ENCODE measurements around the gene TWF2.

Gene TWF2

DNA sequence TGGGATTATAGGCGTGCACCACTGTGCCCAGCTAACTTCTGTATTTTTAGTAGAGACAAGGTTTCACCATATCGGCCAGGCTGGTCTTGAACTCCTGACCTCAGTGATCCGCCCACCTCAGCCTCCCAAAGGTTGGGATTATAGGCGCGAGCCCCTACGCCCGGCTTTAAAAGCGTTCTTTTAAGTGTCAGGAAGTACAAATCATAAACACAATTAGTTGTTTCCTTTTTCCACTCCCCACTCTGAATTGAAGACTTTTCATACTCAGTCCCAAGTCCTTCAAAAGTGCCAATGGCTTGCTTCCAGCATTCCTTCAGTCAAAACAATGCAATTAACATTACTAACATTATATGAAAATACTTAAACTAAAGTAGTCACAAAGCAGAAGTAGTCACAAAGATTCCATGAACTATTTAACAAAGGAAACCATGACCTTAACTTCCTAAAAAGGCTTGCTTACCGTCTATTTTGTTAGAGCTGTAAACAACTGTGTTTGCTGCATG, 31.3 kb upstream of the TWF2 start:
- TF ChIP-seq, protein P1, sequence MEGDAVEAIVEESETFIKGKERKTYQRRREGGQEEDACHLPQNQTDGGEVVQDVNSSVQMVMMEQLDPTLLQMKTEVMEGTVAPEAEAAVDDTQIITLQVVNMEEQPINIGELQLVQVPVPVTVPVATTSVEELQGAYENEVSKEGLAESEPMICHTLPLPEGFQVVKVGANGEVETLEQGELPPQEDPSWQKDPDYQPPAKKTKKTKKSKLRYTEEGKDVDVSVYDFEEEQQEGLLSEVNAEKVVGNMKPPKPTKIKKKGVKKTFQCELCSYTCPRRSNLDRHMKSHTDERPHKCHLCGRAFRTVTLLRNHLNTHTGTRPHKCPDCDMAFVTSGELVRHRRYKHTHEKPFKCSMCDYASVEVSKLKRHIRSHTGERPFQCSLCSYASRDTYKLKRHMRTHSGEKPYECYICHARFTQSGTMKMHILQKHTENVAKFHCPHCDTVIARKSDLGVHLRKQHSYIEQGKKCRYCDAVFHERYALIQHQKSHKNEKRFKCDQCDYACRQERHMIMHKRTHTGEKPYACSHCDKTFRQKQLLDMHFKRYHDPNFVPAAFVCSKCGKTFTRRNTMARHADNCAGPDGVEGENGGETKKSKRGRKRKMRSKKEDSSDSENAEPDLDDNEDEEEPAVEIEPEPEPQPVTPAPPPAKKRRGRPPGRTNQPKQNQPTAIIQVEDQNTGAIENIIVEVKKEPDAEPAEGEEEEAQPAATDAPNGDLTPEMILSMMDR (IDR thresholded peaks at IDR 0.05; ENCODE audit: low read depth, low read length, missing control alignments), result no peak
- no peak for DNase-seq (ENCODE audit: low read depth)
- H3K4me3 ChIP-seq (ENCODE audit: low read depth, low read length), result no peak overlapping the region
- in situ Hi-C loops (cut with HindIII; ENCODE audit: low sequenced_read_pairs), result no loop called here

DNA sequence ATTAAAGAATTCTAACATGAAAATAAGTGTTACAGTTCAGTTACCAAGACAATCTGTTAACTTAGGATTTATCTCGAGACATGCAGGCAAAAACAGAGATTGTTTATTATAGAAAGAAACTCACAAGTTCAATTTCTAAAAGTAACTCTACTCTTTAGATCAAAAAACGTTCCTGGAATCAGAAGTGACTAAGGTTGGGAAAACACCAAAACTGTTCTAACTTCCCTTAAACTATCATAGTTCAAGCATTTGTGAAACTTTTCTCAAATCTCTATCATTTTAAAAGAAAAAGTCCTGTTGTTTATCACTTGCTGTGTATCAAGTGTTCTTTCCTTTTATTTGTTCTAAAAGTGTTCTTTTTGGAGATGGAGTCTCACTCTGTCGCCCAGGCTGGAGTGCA, 30.8 kb upstream of the TWF2 start:
- no peak for DNase-seq (ENCODE audit: low read depth)
- TF ChIP-seq, protein P1 (IDR thresholded peaks at IDR 0.05; ENCODE audit: low read depth, low read length, missing control alignments), result no peak
- no peak overlapping the region for H3K4me3 ChIP-seq (ENCODE audit: low read depth, low read length)
- in situ Hi-C loops (cut with HindIII; ENCODE audit: low sequenced_read_pairs), result no loop called here

DNA sequence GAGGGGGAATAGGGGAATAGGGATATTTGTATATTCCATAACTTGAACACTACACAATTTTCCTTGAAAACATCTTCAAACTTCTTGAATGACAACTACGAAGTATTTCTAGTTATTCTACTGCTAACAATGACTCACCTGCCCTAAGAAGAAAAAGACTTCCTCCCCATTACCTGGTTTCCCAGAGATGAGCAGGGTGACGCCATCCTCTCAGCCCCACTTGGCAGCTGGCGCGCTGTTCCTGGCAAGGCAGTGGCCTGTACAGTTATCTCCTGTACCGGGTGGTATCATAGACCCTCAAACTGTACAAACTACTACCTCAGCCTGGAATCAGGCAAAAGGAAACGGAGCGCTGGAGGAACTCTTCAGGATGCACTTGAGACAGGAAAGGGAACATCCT, 29.1 kb upstream of the TWF2 start:
- in situ Hi-C loops (cut with HindIII; ENCODE audit: low sequenced_read_pairs), result no loop called here
- no peak for DNase-seq (ENCODE audit: low read depth)
- TF ChIP-seq, protein P1 (IDR thresholded peaks at IDR 0.05; ENCODE audit: low read depth, low read length, missing control alignments), result no peak
- no peak overlapping the region for H3K4me3 ChIP-seq (ENCODE audit: low read depth, low read length)

DNA sequence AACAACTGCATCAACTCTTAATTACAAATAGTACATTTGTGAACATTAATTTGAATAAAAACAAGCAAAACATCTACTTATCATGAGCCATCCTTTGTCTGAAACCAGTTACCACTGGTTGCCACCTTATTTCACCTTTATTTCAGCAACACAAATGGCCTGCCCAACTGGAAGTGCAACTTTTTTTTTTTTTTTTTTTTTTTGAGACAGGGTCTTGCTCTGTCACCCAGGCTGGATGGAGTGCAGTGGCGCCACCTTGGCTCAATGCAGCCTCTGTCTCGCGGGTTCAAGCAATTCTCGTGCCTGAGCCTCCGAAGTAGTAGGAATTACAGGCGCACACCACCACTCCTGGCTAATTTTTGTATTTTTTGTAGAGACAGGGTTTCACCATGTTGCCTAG, 26.4 kb upstream of the TWF2 start:
- DNase-seq (ENCODE audit: low read depth), result no peak
- no peak overlapping the region for H3K4me3 ChIP-seq (ENCODE audit: low read depth, low read length)
- TF ChIP-seq, protein P1 (IDR thresholded peaks at IDR 0.05; ENCODE audit: low read depth, low read length, missing control alignments), result no peak
- in situ Hi-C loops (cut with HindIII; ENCODE audit: low sequenced_read_pairs), result no loop called here

DNA sequence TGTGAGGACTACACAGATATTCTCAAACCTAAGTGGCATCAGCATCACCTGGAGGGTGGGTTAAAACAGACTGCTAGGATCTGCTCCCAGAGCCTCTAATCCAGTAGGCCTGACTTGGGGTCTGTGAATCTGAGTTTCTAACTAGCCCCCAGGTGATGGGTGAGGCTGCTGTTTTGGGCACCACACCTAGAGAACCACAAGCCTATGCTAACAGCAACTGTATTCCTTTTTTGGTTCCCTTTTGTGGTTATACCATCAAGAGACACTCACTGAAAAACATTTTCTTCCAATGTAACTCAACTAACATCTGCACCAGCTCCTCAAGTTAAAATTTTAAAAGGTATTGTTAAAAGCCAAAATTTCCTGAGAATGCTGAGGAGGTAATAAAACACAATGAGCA, 23.5 kb upstream of the TWF2 start:
- in situ Hi-C loops (cut with HindIII; ENCODE audit: low sequenced_read_pairs), result no loop called here

DNA sequence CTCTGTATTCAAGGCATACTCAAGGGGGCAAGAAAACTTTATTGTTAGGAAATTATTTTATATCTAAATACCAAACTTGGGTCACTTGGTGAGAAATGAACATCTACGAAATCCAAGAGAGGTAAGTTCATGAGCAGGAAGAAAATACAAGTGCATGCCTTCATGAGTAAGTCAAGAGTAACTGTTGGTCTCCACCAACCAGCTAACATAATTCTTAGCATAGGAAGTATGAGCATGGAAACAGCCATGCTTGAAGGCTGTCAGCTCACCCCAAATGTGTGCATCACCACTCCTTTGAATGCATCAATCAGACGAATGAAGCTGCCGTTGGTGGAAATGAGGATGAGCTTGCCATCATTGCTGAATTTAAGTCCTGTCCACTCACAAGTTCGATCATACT, 20.5 kb upstream of the TWF2 start:
- in situ Hi-C loops (cut with HindIII; ENCODE audit: low sequenced_read_pairs), result no loop called here
- DNase-seq (ENCODE audit: low read depth), result no peak
- H3K4me3 ChIP-seq (ENCODE audit: low read depth, low read length), result no peak overlapping the region
- TF ChIP-seq, protein P1 (IDR thresholded peaks at IDR 0.05; ENCODE audit: low read depth, low read length, missing control alignments), result no peak

More for the DNA sequence above, 23.5 kb upstream of the TWF2 start:
- TF ChIP-seq, protein P1 (IDR thresholded peaks at IDR 0.05; ENCODE audit: low read depth, low read length, missing control alignments), result no peak
- H3K4me3 ChIP-seq (ENCODE audit: low read depth, low read length), result no peak overlapping the region
- no peak for DNase-seq (ENCODE audit: low read depth)

DNA sequence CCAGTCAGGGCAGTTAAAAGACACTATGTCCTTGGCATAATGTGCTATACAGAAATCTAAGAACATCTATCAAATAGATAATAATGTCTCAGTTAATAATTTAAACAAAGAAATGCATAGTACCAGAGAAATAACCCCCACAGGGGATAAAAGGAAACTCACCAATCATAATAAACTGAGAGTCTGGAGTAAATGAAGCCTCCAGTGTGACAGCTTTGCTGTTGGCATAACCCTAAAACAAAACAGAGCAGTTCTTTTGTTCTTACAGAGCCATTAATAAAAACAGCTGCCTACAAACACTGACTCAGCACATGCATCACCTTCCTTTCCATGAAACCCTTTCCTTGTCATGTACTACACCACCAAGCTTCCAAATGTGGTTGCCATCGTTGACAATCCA, 20.1 kb upstream of the TWF2 start:
- H3K4me3 ChIP-seq (ENCODE audit: low read depth, low read length), result no peak overlapping the region
- DNase-seq (ENCODE audit: low read depth), result no peak
- TF ChIP-seq, protein P1 (IDR thresholded peaks at IDR 0.05; ENCODE audit: low read depth, low read length, missing control alignments), result no peak
- in situ Hi-C loops (cut with HindIII; ENCODE audit: low sequenced_read_pairs), result no loop called here
